Suprapubic skin (tissue), 4 donors: ENCODE measurements around the gene FILIP1L. TPM values are rescaled to one million over a fixed set of nuclear protein-coding genes. Genes with fewer than 3 reads are reported as not detected.

ENCODE experiments used
- DNase-seq, 2 donors: peaks; one replicate each; pipeline ENCODE4 v3.0.0-alpha.2; 2019; ENCODE audit warnings: low spot score in 2 of 2
- H3K27ac ChIP-seq: fragments of 200-600 bp; sonication (generic); one replicate; pipeline ENCODE4 v1.5.1; 2019
- H3K27me3 ChIP-seq: fragments of 200-600 bp; sonication (generic); one replicate; pipeline ENCODE4 v1.5.1; 2019
- H3K36me3 ChIP-seq: fragments of 200-600 bp; sonication (generic); one replicate; pipeline ENCODE4 v1.5.1; 2019
- H3K4me1 ChIP-seq: fragments of 200-600 bp; sonication (generic); one replicate; pipeline ENCODE4 v1.5.1; 2019
- H3K4me3 ChIP-seq: fragments of 200-600 bp; sonication (generic); one replicate; pipeline ENCODE4 v1.5.1; 2019; ENCODE audit warnings: mild to moderate bottlenecking
- H3K9me3 ChIP-seq: fragments of 200-600 bp; sonication (generic); one replicate; pipeline ENCODE4 v1.5.1; 2019
- CTCF ChIP-seq, 2 donors: fragments of 200-600 bp in 1 of 2; fragments of 450-650 bp in 1 of 2; sonication (generic) in 1 of 2; IDR thresholded peaks; one replicate each; pipeline ENCODE4 v1.5.1; 2016 to 2019; ENCODE audit warnings: antibody characterized with exemption in 2 of 2, mild to moderate bottlenecking in 1 of 2, moderate library complexity in 1 of 2
- EP300 ChIP-seq: sonication (generic); formaldehyde crosslinking; IDR thresholded peaks from one replicate; pipeline ENCODE4 v1.6.1; 2017; ENCODE audit warnings: antibody characterized with exemption
- POLR2A ChIP-seq, 2 donors: fragments of 450-650 bp; IDR thresholded peaks; one replicate each; pipeline ENCODE4 v1.6.1; 2017; ENCODE audit warnings: antibody characterized with exemption in 2 of 2, mild to moderate bottlenecking in 2 of 2, moderate library complexity in 2 of 2
- POLR2AphosphoS5 ChIP-seq, 3 donors: sonication (generic); formaldehyde crosslinking; IDR thresholded peaks; one replicate each; pipeline ENCODE4 v1.6.1; 2017; ENCODE audit warnings: antibody characterized with exemption in 3 of 3
- whole genome bisulfite sequencing: methylation state at CpG from one replicate; pipeline ENCODE4 v1.1.5; 2018; 5-methylcytosine and 5-hydroxymethylcytosine counted together
- total RNA-seq, 4 donors: library from RNA; depleted of rRNA; stranded (reverse); fragments of >200 nt; gene quantifications; one replicate each; pipeline ENCODE4 v1.1.0, GENCODE V29; 2016

Gene FILIP1L
- total RNA-seq, 4 donors from 2014 or later, result 14.0 to 19.9 (median 15.9) TPM

GRCh38 chr3:100024520-100025303 lies 89.6 kb downstream of the FILIP1L start:
- 48% methylated on average over 7 of the region's 7 CpGs for WGBS
- no peaks in the 10 kb centered on the region for H3K9me3 ChIP-seq
- no peaks in the 10 kb centered on the region for H3K27me3 ChIP-seq
- H3K4me1 ChIP-seq, result peaks cover 44% of the 10 kb centered on the region
- no peak overlapping the region for H3K4me3 ChIP-seq
- TF ChIP-seq CTCF (IDR thresholded peaks at IDR 0.05) (no peak), POLR2A (IDR thresholded peaks at IDR 0.05) (no peak), EP300 (no peak), POLR2AphosphoS5 (IDR thresholded peaks at IDR 0.05) (no peak)
- H3K27ac ChIP-seq, result peak overlapping the region; percentile 84
- DNase-seq, result no peak
- no peaks in the 10 kb centered on the region for H3K36me3 ChIP-seq

- H3K36me3 ChIP-seq, result no peaks in the 10 kb centered on the region
Observed at GRCh38 chr3:100023595-100023994, 90.7 kb downstream of the FILIP1L start.

GRCh38 chr3:100023150-100023549 lies 91.2 kb downstream of the FILIP1L start:
- 34% methylated on average over 5 of the region's 5 CpGs for WGBS
- H3K4me3 ChIP-seq, result no peak overlapping the region
- H3K36me3 ChIP-seq, result no peaks in the 10 kb centered on the region
- H3K27me3 ChIP-seq, result no peaks in the 10 kb centered on the region
- TF ChIP-seq POLR2AphosphoS5 (IDR thresholded peaks at IDR 0.05) (no peak), EP300 (no peak), CTCF (IDR thresholded peaks at IDR 0.05) (no peak), POLR2A (IDR thresholded peaks at IDR 0.05) (no peak)
- peaks cover 44% of the 10 kb centered on the region for H3K4me1 ChIP-seq
- H3K9me3 ChIP-seq, result no peaks in the 10 kb centered on the region
- no peak for DNase-seq
- H3K27ac ChIP-seq, result peak overlapping the region; percentile 84

More at GRCh38 chr3:100023595-100023994, 90.7 kb downstream of the FILIP1L start:
- Histone ChIP-seq H3K27ac (peak overlapping the region; percentile 84), H3K27me3 (no peaks in the 10 kb centered on the region), H3K4me1 (peaks cover 44% of the 10 kb centered on the region), H3K9me3 (no peaks in the 10 kb centered on the region), H3K4me3 (no peak overlapping the region)
- WGBS, result 52% methylated on average over 1 of the region's 1 CpG
- DNase-seq, result no peak
- no peak for TF ChIP-seq POLR2AphosphoS5 (IDR thresholded peaks at IDR 0.05)
- no peak for TF ChIP-seq CTCF (IDR thresholded peaks at IDR 0.05)
- TF ChIP-seq POLR2A (IDR thresholded peaks at IDR 0.05), result no peak
- no peak for TF ChIP-seq EP300

- Histone ChIP-seq H3K4me1 (peaks cover 44% of the 10 kb centered on the region), H3K9me3 (no peaks in the 10 kb centered on the region), H3K36me3 (no peaks in the 10 kb centered on the region), H3K27ac (peak overlapping the region; percentile 84), H3K27me3 (no peaks in the 10 kb centered on the region), H3K4me3 (no peak overlapping the region)
- DNase-seq, result no peak
- TF ChIP-seq POLR2A (IDR thresholded peaks at IDR 0.05) (no peak), CTCF (IDR thresholded peaks at IDR 0.05) (no peak), POLR2AphosphoS5 (IDR thresholded peaks at IDR 0.05) (no peak)
Observed at GRCh38 chr3:100022506-100022905, 91.8 kb downstream of the FILIP1L start.

- no peak overlapping the region for H3K27ac ChIP-seq
Observed at GRCh38 chr3:100020876-100021644, 93.2 kb downstream of the FILIP1L start.

More at GRCh38 chr3:100020876-100021644, 93.2 kb downstream of the FILIP1L start:
- no peak overlapping the region for H3K4me3 ChIP-seq
- TF ChIP-seq POLR2AphosphoS5 (IDR thresholded peaks at IDR 0.05) (no peak), POLR2A (IDR thresholded peaks at IDR 0.05) (no peak), EP300 (no peak), CTCF (IDR thresholded peaks at IDR 0.05) (no peak)
- WGBS, result 83% methylated on average over 9 of the region's 9 CpGs
- no peaks in the 10 kb centered on the region for H3K36me3 ChIP-seq
- H3K27me3 ChIP-seq, result no peaks in the 10 kb centered on the region
- DNase-seq, result no peak
- H3K9me3 ChIP-seq, result no peaks in the 10 kb centered on the region
- H3K4me1 ChIP-seq, result peaks cover 44% of the 10 kb centered on the region
